NB4 (cell line): ENCODE results near the gene TEX22.

Experiments
- DNase-seq: peaks from one replicate; pipeline ENCODE4 v3.0.0; 2010; ENCODE audit warnings: low read depth
- H3K4me3 ChIP-seq: one replicate; pipeline ENCODE4 v1.5.1; 2011; ENCODE audit warnings: mild to moderate bottlenecking, low read depth, low read length, moderate library complexity
- MAX ChIP-seq: IDR thresholded peaks from 2 replicates; pipeline ENCODE4 v1.6.1; 2011; ENCODE audit warnings: low read depth, low read length
- MYC ChIP-seq: IDR thresholded peaks from 2 replicates; pipeline ENCODE4 v1.6.1; 2011; ENCODE audit warnings: low read depth, low read length
- POLR2A ChIP-seq: IDR thresholded peaks from 2 replicates; pipeline ENCODE4 v1.6.1; 2011; ENCODE audit warnings: mild to moderate bottlenecking; ENCODE audit not compliant: insufficient read length; ENCODE audit errors: extremely low read depth
- TF ChIP-seq, protein P1 (sequence below): IDR thresholded peaks from one replicate; pipeline ENCODE4 v1.5.1; 2012; ENCODE audit warnings: low read depth, low read length

Gene TEX22

GRCh38 chr14:105427936-105428485, 29.7 kb downstream of the TEX22 start:
- no peak for TF ChIP-seq POLR2A
- no peak for TF ChIP-seq MYC
- TF ChIP-seq, protein P1, sequence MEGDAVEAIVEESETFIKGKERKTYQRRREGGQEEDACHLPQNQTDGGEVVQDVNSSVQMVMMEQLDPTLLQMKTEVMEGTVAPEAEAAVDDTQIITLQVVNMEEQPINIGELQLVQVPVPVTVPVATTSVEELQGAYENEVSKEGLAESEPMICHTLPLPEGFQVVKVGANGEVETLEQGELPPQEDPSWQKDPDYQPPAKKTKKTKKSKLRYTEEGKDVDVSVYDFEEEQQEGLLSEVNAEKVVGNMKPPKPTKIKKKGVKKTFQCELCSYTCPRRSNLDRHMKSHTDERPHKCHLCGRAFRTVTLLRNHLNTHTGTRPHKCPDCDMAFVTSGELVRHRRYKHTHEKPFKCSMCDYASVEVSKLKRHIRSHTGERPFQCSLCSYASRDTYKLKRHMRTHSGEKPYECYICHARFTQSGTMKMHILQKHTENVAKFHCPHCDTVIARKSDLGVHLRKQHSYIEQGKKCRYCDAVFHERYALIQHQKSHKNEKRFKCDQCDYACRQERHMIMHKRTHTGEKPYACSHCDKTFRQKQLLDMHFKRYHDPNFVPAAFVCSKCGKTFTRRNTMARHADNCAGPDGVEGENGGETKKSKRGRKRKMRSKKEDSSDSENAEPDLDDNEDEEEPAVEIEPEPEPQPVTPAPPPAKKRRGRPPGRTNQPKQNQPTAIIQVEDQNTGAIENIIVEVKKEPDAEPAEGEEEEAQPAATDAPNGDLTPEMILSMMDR = no peak
- no peak for TF ChIP-seq MAX

GRCh38 chr14:105430042-105430441, 31.7 kb downstream of the TEX22 start:
- no peak for DNase-seq
- no peak for TF ChIP-seq MYC
- TF ChIP-seq MAX = no peak
- TF ChIP-seq POLR2A = no peak
- no peak overlapping the region for H3K4me3 ChIP-seq

More at GRCh38 chr14:105427936-105428485, 29.7 kb downstream of the TEX22 start:
- no peak overlapping the region for H3K4me3 ChIP-seq
- no peak for DNase-seq

DNA sequence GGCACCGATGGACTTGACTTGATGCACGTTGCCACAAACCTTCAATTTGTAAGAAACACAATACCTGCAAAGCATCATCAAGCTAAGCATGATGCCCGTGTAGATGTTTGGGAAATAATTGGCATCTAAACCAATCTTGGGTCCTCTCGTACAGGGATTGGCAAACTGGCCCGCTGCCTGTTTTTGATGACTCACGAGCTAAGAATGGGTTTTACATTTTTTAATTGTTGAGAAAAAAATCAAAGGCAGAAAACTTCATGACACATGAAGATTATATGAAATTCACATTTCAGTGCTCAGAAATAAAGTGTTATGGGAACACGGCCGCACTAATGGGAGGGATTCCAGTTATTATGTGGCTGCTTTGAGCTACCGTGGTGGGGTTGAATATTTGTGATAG, 32.2 kb downstream of the TEX22 start:
- no peak for DNase-seq
- no peak overlapping the region for H3K4me3 ChIP-seq
- TF ChIP-seq MAX (no peak), MYC (no peak), POLR2A (no peak)
- TF ChIP-seq, protein P1 = no peak

- no peak overlapping the region for H3K4me3 ChIP-seq
- no peak for TF ChIP-seq POLR2A
- no peak for TF ChIP-seq MYC
- TF ChIP-seq, protein P1 = no peak
- TF ChIP-seq MAX = no peak
- DNase-seq = no peak
These were observed 32.9 kb downstream of the TEX22 start for GRCh38 chr14:105431256-105431655.

GRCh38 chr14:105432657-105433056, 34.3 kb downstream of the TEX22 start:
- TF ChIP-seq MAX = no peak
- TF ChIP-seq, protein P1 = no peak
- no peak for TF ChIP-seq MYC
- no peak for TF ChIP-seq POLR2A
- DNase-seq = no peak
- no peak overlapping the region for H3K4me3 ChIP-seq

DNA sequence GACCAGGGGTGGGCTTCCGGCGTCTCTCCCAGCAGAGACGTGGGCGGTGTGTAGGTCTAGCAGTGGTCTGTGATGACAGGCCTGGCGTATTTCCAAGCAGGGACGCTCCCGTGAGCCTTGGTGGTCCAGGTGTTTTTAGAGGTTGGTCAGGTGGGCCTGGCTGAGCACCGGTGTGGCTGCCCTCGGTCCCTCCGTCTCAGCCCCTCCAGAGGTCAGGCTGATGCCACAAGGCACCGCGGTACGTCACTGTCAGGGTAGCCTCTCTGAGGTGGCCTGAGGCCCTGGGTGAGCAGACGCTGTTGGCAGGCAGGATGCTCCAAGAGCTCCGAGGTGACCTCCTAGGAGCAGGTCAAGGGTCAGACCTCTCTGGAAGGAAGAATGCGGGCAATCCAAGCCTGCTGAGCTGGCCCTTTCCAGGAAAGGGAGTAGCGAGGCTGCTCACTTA, 34.8 kb downstream of the TEX22 start:
- TF ChIP-seq POLR2A (no peak), MAX (no peak), MYC (no peak)
- TF ChIP-seq, protein P1 = no peak

More for the DNA sequence above, 34.8 kb downstream of the TEX22 start:
- DNase-seq = no peak
- H3K4me3 ChIP-seq = no peak overlapping the region
